Measurements from ENCODE around the gene NAP1L1. TPM values are rescaled to one million over a fixed set of nuclear protein-coding genes. Genes with fewer than 3 reads are reported as not detected.

The NAP1L1 gene
- total RNA-seq, 2 experiments from 2014 or later, result 534 to 576 TPM

- DNase-seq (no peak), ATAC-seq (ENCODE audit: low read depth) (no peak)
- Mint-ChIP-seq H3K4me1 (peaks cover 40% of the 10 kb centered on the region), H3K4me3 (no peak overlapping the region), H3K27me3 (peaks cover 2% of the 10 kb centered on the region), H3K9me3 (no peaks in the 10 kb centered on the region), H3K36me3 (no peaks in the 10 kb centered on the region), H3K27ac (no peak overlapping the region)
- POLR2A ChIA-PET, result no interaction called here
Observed at GRCh38 chr12:76018111-76018510, 66.4 kb downstream of the NAP1L1 start.

DNA sequence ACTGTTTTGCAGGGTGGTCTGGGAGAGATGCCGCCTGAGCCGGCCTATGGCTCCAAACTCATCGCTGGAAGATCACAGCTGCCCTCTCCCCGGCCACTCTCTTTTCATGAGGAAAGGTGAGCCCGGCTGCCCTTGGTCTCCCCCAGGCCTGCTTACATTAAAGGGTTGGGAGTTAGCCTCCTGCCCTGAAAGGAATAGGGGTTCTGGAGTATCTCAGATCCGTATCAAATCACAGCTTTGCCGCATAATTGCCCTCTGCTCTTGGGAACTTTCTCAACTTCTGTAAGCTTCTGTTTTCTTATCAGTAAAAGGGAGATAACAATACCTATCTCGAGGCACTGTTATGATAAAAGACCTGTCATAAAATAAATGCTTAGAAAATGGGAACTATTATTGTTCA lies 70.5 kb downstream of the NAP1L1 start:
- Mint-ChIP-seq H3K9me3 (no peaks in the 10 kb centered on the region), H3K27ac (no peak overlapping the region)
- POLR2A ChIA-PET, result no interaction called here

GRCh38 chr12:76013603-76014002 lies 70.9 kb downstream of the NAP1L1 start:
- Mint-ChIP-seq H3K36me3 (no peaks in the 10 kb centered on the region), H3K9me3 (no peaks in the 10 kb centered on the region), H3K27ac (no peak overlapping the region), H3K4me3 (no peak overlapping the region), H3K27me3 (peaks cover 3% of the 10 kb centered on the region), H3K4me1 (peaks cover 13% of the 10 kb centered on the region)
- DNase-seq, result no peak
- POLR2A ChIA-PET, result no interaction called here
- no peak for ATAC-seq (ENCODE audit: low read depth)

More for the DNA sequence above, 70.5 kb downstream of the NAP1L1 start:
- Mint-ChIP-seq H3K27me3 (peaks cover 3% of the 10 kb centered on the region), H3K4me1 (peaks cover 16% of the 10 kb centered on the region), H3K4me3 (no peak overlapping the region), H3K36me3 (no peaks in the 10 kb centered on the region)
- DNase-seq (no peak), ATAC-seq (ENCODE audit: low read depth) (no peak)

GRCh38 chr12:76012644-76013043 lies 71.8 kb downstream of the NAP1L1 start:
- H3K9me3 Mint-ChIP-seq, result no peaks in the 10 kb centered on the region
- POLR2A ChIA-PET, result no interaction called here
- DNase-seq, result no peak

GRCh38 chr12:76010732-76011458 lies 73.6 kb downstream of the NAP1L1 start:
- Mint-ChIP-seq H3K27ac (no peak overlapping the region), H3K4me3 (no peak overlapping the region), H3K27me3 (peaks cover 3% of the 10 kb centered on the region), H3K9me3 (no peaks in the 10 kb centered on the region), H3K36me3 (no peaks in the 10 kb centered on the region), H3K4me1 (peaks cover 9% of the 10 kb centered on the region)
- no peak for ATAC-seq (ENCODE audit: low read depth)
- DNase-seq, result no peak
- POLR2A ChIA-PET, result no interaction called here

More at GRCh38 chr12:76012644-76013043, 71.8 kb downstream of the NAP1L1 start:
- Mint-ChIP-seq H3K27me3 (peaks cover 3% of the 10 kb centered on the region), H3K36me3 (no peaks in the 10 kb centered on the region), H3K4me3 (no peak overlapping the region), H3K4me1 (peaks cover 9% of the 10 kb centered on the region), H3K27ac (no peak overlapping the region)
- no peak for ATAC-seq (ENCODE audit: low read depth)

DNA sequence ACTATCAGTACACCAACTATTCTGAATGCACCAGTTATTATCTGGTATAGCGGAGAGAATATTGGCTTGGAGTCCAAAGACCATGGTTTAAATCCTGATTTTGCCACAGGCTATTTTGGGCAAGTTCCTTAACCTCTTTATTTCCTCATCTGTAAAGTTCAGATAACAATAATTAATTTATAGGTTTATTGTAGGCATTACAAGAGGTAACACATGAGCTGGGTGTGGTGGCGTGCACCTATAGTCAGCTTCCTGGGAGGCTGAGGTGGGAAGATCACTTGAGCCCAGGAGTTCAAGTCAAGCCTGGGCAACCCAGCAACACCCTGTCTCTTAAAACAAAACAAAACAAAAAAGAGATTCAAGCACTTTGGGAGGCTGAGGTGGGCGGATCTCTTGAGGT lies 76.1 kb downstream of the NAP1L1 start:
- no peak for ATAC-seq (ENCODE audit: low read depth)
- Mint-ChIP-seq H3K36me3 (peaks cover 4% of the 10 kb centered on the region), H3K9me3 (peaks cover 7% of the 10 kb centered on the region), H3K4me1 (peaks cover 2% of the 10 kb centered on the region), H3K27ac (no peak overlapping the region), H3K4me3 (no peak overlapping the region), H3K27me3 (peaks cover 6% of the 10 kb centered on the region)
- no peak for DNase-seq
- POLR2A ChIA-PET, result no interaction called here

GRCh38 chr12:76007640-76008039 lies 76.8 kb downstream of the NAP1L1 start:
- no peak for ATAC-seq (ENCODE audit: low read depth)
- no peak overlapping the region for H3K27ac Mint-ChIP-seq

GRCh38 chr12:76006028-76006925 lies 78.2 kb downstream of the NAP1L1 start:
- no peak for ATAC-seq (ENCODE audit: low read depth)
- Mint-ChIP-seq H3K9me3 (peaks cover 7% of the 10 kb centered on the region), H3K4me1 (no peaks in the 10 kb centered on the region), H3K36me3 (peaks cover 4% of the 10 kb centered on the region), H3K27me3 (peaks cover 6% of the 10 kb centered on the region), H3K27ac (no peak overlapping the region), H3K4me3 (no peak overlapping the region)
- DNase-seq, result no peak
- POLR2A ChIA-PET, result no interaction called here

More at GRCh38 chr12:76007640-76008039, 76.8 kb downstream of the NAP1L1 start:
- peaks cover 6% of the 10 kb centered on the region for H3K27me3 Mint-ChIP-seq
- H3K4me1 Mint-ChIP-seq, result peaks cover 2% of the 10 kb centered on the region
- POLR2A ChIA-PET, result no interaction called here
- H3K36me3 Mint-ChIP-seq, result peaks cover 4% of the 10 kb centered on the region
- no peak overlapping the region for H3K4me3 Mint-ChIP-seq
- peaks cover 7% of the 10 kb centered on the region for H3K9me3 Mint-ChIP-seq
- no peak for DNase-seq

DNA sequence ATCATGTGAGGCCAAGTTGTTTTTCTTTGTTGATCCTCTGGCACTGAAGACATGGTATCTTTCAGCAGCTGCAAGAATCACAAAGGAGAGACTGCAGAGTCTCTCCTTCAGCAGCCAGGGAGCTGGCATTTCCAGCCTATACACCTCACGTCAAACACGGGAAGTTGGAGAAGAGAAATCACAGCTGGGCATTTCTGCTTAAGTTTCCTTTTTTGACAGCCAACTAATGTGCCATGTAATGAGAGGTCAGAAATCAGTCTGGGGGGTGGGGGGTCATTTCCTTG lies 81.2 kb downstream of the NAP1L1 start:
- DNase-seq (no peak), ATAC-seq (ENCODE audit: low read depth) (no peak)
- Mint-ChIP-seq H3K36me3 (peaks cover 4% of the 10 kb centered on the region), H3K4me1 (peaks cover 3% of the 10 kb centered on the region), H3K27me3 (peaks cover 4% of the 10 kb centered on the region), H3K4me3 (no peak overlapping the region), H3K27ac (no peak overlapping the region), H3K9me3 (peaks cover 7% of the 10 kb centered on the region)
- POLR2A ChIA-PET, result interaction anchor here (0.6 to 1.4 kb wide), 2 partner anchors 9 to 19 kb away, joined by 3 to 4 read pairs; no protein-coding TSS in a partner anchor

DNA sequence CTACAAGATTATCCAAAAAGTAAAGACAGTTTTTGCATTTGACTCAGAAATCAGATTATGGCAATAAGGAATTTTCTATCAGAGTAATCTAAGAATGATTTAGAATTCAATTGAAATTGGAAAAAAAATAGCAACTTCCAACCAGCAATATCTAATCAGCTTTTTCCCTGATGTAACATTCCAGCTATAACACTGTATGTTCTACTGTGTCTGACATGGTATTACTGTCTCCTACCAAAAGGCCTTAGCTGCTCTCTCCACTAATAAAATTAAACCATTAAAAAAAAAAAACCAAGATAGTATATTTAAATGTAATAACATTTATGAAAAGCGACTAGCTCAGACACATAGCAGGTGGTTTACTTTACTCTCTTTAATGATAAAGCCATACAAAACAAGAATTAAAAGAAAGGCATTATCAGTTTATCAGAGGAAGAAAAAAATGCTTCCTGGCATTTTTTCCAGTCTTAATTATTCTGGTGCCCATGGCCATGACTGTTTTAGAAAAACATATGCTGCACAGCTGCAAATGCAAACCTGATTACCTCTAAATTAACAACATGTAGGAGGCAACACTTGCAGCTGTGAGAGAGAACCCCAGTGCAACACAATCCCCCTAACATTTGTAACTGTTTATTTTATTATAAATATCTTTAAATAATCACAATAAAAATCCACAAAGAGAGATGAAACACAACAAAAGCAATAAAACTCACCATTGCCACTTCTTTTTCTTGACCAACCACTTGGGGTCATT lies 81.7 kb downstream of the NAP1L1 start:
- H3K27me3 Mint-ChIP-seq, result peaks cover 4% of the 10 kb centered on the region
- no peak overlapping the region for H3K27ac Mint-ChIP-seq
- H3K4me3 Mint-ChIP-seq, result no peak overlapping the region
- POLR2A ChIA-PET, result interaction anchor here (1.4 kb wide), 1 partner anchor 9 kb away, joined by 3 read pairs; no protein-coding TSS in a partner anchor
- DNase-seq (no peak), ATAC-seq (ENCODE audit: low read depth) (no peak)
- H3K36me3 Mint-ChIP-seq, result peaks cover 4% of the 10 kb centered on the region
- H3K4me1 Mint-ChIP-seq, result peaks cover 3% of the 10 kb centered on the region
- peaks cover 7% of the 10 kb centered on the region for H3K9me3 Mint-ChIP-seq

GRCh38 chr12:75998292-75999063 lies 86.0 kb downstream of the NAP1L1 start:
- no peaks in the 10 kb centered on the region for H3K36me3 Mint-ChIP-seq
- POLR2A ChIA-PET, result no interaction called here
- H3K4me3 Mint-ChIP-seq, result no peak overlapping the region
- H3K4me1 Mint-ChIP-seq, result peaks cover 13% of the 10 kb centered on the region
- H3K27ac Mint-ChIP-seq, result no peak overlapping the region
- ATAC-seq (ENCODE audit: low read depth) (no peak), DNase-seq (no peak)
- H3K9me3 Mint-ChIP-seq, result no peaks in the 10 kb centered on the region
- H3K27me3 Mint-ChIP-seq, result no peaks in the 10 kb centered on the region

DNA sequence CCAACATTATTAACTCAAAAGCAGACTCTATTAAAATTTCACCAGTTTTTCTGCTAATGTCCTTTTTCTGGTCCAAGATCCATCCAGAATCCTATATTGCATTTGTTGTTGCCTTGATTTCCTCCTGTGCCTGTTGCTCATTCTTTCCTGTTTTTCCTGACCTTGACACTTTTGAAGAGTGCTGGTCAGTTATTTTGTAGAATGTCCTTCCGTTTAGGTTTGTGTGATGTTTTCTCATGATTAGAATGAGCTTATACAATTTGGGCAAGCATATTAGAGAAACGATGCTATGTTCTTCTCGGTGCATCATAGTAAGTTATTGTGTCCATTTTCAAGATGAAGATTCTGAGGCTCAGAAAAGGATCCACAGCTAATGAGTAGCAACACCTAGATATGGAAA lies 86.8 kb downstream of the NAP1L1 start:
- Mint-ChIP-seq H3K4me1 (peaks cover 17% of the 10 kb centered on the region), H3K27ac (no peak overlapping the region)

More for the DNA sequence above, 86.8 kb downstream of the NAP1L1 start:
- Mint-ChIP-seq H3K27me3 (no peaks in the 10 kb centered on the region), H3K4me3 (no peak overlapping the region), H3K9me3 (no peaks in the 10 kb centered on the region), H3K36me3 (no peaks in the 10 kb centered on the region)
- DNase-seq, result no peak
- POLR2A ChIA-PET, result no interaction called here
- no peak for ATAC-seq (ENCODE audit: low read depth)
